ENCODE results near the gene LASP1. TPM values are rescaled to one million over a fixed set of nuclear protein-coding genes. Genes with fewer than 3 reads are reported as not detected.

LASP1 gene, protein sequence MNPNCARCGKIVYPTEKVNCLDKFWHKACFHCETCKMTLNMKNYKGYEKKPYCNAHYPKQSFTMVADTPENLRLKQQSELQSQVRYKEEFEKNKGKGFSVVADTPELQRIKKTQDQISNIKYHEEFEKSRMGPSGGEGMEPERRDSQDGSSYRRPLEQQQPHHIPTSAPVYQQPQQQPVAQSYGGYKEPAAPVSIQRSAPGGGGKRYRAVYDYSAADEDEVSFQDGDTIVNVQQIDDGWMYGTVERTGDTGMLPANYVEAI
- total RNA-seq = 10 to 100 TPM; 10.7 to 24.1 (median 20.5) TPM

DNA sequence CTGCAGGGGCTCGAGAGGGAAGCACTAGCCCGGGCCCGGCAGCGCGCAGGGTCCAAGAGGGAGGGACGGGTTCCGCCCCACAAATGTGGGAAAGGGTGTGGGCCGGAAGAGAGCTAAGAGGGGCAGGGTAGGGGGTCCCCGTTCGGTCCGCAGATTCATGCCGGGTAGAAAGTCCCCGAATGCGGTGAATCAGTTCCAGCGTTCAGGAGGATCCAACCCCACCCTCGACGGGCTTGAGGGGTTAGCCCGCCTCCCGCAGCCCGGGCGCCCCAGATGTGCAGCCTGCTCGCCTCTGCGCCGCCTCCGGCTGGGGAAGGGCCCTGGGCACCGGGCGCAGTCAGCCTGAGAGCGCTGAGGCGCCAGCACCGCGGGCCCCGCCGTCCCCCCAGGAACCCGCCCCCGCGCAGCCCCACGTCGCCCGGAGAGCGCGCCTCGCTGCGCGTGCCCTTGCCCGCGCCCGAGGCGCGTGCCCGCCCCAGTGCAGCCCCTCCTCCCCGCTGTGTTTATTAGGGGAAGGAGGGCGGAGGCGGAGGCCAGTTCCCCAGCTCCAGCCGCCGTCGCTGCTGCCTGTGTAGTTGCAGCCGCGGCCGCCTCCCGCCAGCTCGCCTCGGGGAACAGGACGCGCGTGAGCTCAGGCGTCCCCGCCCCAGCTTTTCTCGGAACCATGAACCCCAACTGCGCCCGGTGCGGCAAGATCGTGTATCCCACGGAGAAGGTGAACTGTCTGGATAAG lies at the start of gene LASP1:
TSS of gene LASP1 (plus strand) at position 533 of the 733 bp plus-strand sequence. CDS start at position 665, 132 bp downstream.
- TF ChIP-seq POLR2A (IDR thresholded peaks at IDR 0.05) = peak; percentile 90 to 94
- TF ChIP-seq, protein P1, sequence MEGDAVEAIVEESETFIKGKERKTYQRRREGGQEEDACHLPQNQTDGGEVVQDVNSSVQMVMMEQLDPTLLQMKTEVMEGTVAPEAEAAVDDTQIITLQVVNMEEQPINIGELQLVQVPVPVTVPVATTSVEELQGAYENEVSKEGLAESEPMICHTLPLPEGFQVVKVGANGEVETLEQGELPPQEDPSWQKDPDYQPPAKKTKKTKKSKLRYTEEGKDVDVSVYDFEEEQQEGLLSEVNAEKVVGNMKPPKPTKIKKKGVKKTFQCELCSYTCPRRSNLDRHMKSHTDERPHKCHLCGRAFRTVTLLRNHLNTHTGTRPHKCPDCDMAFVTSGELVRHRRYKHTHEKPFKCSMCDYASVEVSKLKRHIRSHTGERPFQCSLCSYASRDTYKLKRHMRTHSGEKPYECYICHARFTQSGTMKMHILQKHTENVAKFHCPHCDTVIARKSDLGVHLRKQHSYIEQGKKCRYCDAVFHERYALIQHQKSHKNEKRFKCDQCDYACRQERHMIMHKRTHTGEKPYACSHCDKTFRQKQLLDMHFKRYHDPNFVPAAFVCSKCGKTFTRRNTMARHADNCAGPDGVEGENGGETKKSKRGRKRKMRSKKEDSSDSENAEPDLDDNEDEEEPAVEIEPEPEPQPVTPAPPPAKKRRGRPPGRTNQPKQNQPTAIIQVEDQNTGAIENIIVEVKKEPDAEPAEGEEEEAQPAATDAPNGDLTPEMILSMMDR (IDR thresholded peaks at IDR 0.05 in 4 of 5, conservative IDR thresholded peaks at IDR 0.05 in 1 of 5) = no peak
- no peaks in the 10 kb centered on the region for H3K27me3 ChIP-seq
- DNase-seq = peak; percentile 72 to 77
- peak; percentile 77 for ATAC-seq
- intact Hi-C loops (cut with DNase I; ENCODE audit: low total_unique reads) = loop anchor here (1.0 to 5.0 kb wide), 7 partner anchors 16 to 283 kb away; partner anchors contain the start of genes CWC25, PIP4K2B, PSMB3 and RPL23
- peak within 1 kb of the TSS; percentile 87 to 92 (median 90) for H3K27ac ChIP-seq
- H3K4me1 ChIP-seq = peaks cover 22 to 28% of the 10 kb centered on the region in 2 donors
- H3K36me3 ChIP-seq = no peaks in the 10 kb centered on the region
- peak within 1 kb of the TSS; percentile 70 to 99 (median 87) for H3K4me3 ChIP-seq
- in situ Hi-C loops (cut with MboI; ENCODE audit: low sequenced_read_pairs in 4 of 4) = loop anchor here in 1 of 4 donors (25.0 kb wide), 1 partner anchor 293 kb away; the partner anchor contains the start of genes ARL5C and PLXDC1
- no peaks in the 10 kb centered on the region for H3K9me3 ChIP-seq

DNA sequence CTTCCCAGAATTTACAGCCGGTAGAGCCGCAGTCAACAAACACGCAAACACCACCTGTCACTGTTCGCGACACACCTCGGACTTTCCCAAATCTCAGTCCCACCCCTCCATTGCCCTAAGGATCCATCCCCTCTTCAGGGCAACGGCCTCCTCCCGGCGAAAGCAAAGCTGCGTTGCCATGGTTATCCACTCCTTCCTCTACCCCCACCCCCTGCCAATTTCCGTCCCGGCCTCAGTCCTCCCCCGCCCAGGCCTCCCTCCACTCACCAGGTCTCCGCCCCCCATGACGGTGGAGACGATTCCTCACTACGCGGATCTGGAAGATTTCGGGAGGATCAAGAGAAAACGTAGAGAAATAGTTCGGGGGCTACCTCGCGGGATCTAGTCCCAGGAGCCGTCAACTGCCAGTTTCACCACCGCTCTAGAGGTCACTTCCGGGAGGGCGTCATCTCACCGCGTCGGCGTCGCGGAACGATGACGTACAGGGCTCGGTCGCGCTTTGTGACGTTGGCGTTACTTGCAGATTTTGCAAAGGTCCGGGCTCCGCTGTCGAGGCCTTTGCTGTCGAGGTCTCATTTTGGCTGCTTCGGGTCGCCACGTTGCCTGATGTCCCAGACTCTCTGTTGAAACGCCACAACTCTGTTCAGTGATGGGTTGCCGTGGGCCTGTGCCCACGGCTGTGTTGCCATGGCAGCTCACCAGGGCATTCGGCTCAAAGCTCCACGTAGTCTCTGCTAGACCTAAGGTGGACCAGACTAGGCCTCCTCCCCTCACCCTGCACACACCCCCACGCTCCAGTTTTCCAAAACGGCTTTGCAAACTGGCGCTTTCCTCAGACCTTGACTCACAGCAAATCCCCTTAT lies 44.7 kb upstream of the LASP1 start, which contains the start of gene CWC25:
TSS of gene CWC25 (minus strand) at position 423 of the 863 bp plus-strand sequence. CDS start at position 285, 138 bp downstream.
- in situ Hi-C loops (cut with MboI; ENCODE audit: low sequenced_read_pairs in 4 of 4) = no loop called here
- Histone ChIP-seq H3K9me3 (no peaks in the 10 kb centered on the region), H3K4me3 (peak within 1 kb of the TSS; percentile 69 to 100 (median 90)), H3K4me1 (peaks cover 18 to 21% of the 10 kb centered on the region in 2 donors), H3K36me3 (peaks cover 0 to 10% of the 10 kb centered on the region in 2 donors), H3K27ac (peak within 1 kb of the TSS; percentile 96 to 99 (median 98)), H3K27me3 (no peaks in the 10 kb centered on the region)
- peak; percentile 79 to 96 for DNase-seq
- intact Hi-C loops (cut with DNase I; ENCODE audit: low total_unique reads) = loop anchor here (1.0 to 2.0 kb wide), 5 partner anchors 26 to 328 kb away; partner anchors contain the start of genes PIP4K2B, PSMB3 and RPL23
- ATAC-seq = peak; percentile 96 to 97
- TF ChIP-seq POLR2A (IDR thresholded peaks at IDR 0.05) = peak; percentile 71 to 85
- TF ChIP-seq, protein P1 (IDR thresholded peaks at IDR 0.05 in 4 of 5, conservative IDR thresholded peaks at IDR 0.05 in 1 of 5) = no peak

DNA sequence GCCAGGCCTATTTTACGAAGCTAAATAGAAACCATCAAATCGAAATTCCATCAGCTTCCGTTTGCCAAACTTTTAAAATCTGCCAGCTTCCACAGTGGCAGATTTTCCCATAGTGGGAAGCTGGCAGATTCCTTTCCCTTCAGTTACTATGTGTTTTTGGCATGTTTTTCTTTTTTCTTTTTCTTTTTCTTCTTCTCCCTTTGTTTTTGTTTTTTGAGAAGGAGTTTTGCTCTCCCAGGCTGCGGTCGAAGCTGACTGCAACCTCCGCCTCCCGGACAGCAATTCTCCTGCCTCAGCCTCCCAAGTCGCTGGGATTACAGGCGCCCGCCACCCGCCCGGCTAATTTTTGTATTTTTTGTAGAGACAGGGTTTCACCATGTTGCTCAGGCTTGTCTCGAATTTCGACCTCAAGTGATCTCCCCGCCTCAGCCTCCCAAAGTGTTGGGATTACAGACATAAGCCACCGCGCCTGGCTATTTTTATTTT lies 44.1 kb upstream of the LASP1 start:
- Histone ChIP-seq H3K9me3 (no peaks in the 10 kb centered on the region), H3K4me3 (peak overlapping the region; percentile 69 to 100 (median 90)), H3K27ac (peak overlapping the region; percentile 96 to 99 (median 98)), H3K4me1 (peaks cover 18 to 21% of the 10 kb centered on the region in 2 donors), H3K36me3 (peaks cover 0 to 3% of the 10 kb centered on the region in 2 donors), H3K27me3 (no peaks in the 10 kb centered on the region)
- in situ Hi-C loops (cut with MboI; ENCODE audit: low sequenced_read_pairs in 4 of 4) (no loop called here), intact Hi-C loops (cut with DNase I; ENCODE audit: low total_unique reads) (loop anchor here (1.0 to 2.0 kb wide), 5 partner anchors 27 to 327 kb away; partner anchors contain the start of genes PIP4K2B, PSMB3 and RPL23)
- ATAC-seq (no peak), DNase-seq (no peak)
- no peak for TF ChIP-seq POLR2A (IDR thresholded peaks at IDR 0.05)
- TF ChIP-seq, protein P1 (IDR thresholded peaks at IDR 0.05 in 4 of 5, conservative IDR thresholded peaks at IDR 0.05 in 1 of 5) = no peak

DNA sequence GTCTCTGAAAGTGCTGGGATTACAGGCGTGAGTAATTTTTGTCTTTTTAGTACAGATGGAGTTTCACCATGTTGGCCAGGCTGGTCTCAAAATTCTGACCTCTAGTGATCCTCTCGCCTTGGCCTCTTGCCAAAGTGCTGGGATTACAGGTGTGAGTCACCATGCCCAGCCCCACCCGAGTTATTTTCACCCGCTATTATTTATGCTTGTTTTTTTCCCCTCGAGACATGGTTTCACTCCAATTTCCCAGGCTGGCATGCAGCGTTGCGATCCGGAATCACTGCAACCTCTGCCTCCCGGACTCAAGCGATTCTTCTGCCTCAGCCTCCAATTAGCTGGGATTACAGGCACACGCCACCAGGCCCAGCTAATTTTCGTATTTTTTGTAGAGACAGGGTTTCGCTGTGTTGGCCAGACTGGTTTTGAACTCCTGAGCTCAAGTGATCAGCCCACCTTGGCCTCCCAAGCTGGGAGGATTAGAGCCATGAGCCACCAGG lies 25.5 kb upstream of the LASP1 start:
- no peak overlapping the region for H3K4me3 ChIP-seq
- intact Hi-C loops (cut with DNase I; ENCODE audit: low total_unique reads) = no loop called here
- H3K4me1 ChIP-seq = no peaks in the 10 kb centered on the region
- ATAC-seq = peak in 1 of 2 donors; percentile 77
- TF ChIP-seq POLR2A (IDR thresholded peaks at IDR 0.05) = no peak
- TF ChIP-seq, protein P1 (IDR thresholded peaks at IDR 0.05 in 4 of 5, conservative IDR thresholded peaks at IDR 0.05 in 1 of 5) = no peak
- DNase-seq = peak in 1 of 2 donors; percentile 82
- peaks cover 0 to 21% of the 10 kb centered on the region in 2 donors for H3K36me3 ChIP-seq
- in situ Hi-C loops (cut with MboI; ENCODE audit: low sequenced_read_pairs in 4 of 4) = no loop called here
- H3K27me3 ChIP-seq = no peaks in the 10 kb centered on the region
- H3K9me3 ChIP-seq = no peaks in the 10 kb centered on the region
- peak overlapping the region in 2 of 4 donors; percentile 32 to 72 for H3K27ac ChIP-seq
